Ovary (tissue), 9 donors: ENCODE results near the gene NUP210. TPM values are rescaled to one million over a fixed set of nuclear protein-coding genes. Genes with fewer than 3 reads are reported as not detected.

Experiments used
- DNase-seq, 5 donors: peaks; one replicate each; pipeline ENCODE4 v3.0.0-alpha.2; 2019 to 2020
- H3K27ac ChIP-seq, 2 donors: fragments of 200-600 bp; one replicate each; pipeline versions ENCODE4 v1.5.1 to v1.8.0; 2019 to 2022
- H3K27me3 ChIP-seq: fragments of 200-600 bp; one replicate; pipeline ENCODE4 v1.8.0; 2022
- H3K36me3 ChIP-seq: fragments of 200-600 bp; sonication (generic); one replicate; pipeline ENCODE4 v1.5.1; 2019
- H3K4me1 ChIP-seq: one replicate; pipeline ENCODE4 v1.8.1; 2013; ENCODE audit warnings: mild to moderate bottlenecking, moderate library complexity; ENCODE audit not compliant: insufficient read depth
- H3K4me3 ChIP-seq: fragments of 200-600 bp; sonication (generic); one replicate; pipeline ENCODE4 v1.5.1; 2017
- H3K9me3 ChIP-seq, 2 donors: fragments of 200-600 bp in 1 of 2; sonication (generic) in 1 of 2; one replicate each; pipeline versions ENCODE4 v1.5.1 to v1.8.1; 2013 to 2019; ENCODE audit warnings: mild to moderate bottlenecking in 1 of 2, moderate library complexity in 1 of 2
- EP300 ChIP-seq: sonication (generic); formaldehyde crosslinking; IDR thresholded peaks from one replicate; pipeline ENCODE4 v1.6.1; 2017; ENCODE audit warnings: antibody characterized with exemption
- POLR2A ChIP-seq: fragments of 450-650 bp; IDR thresholded peaks from one replicate; pipeline ENCODE4 v1.6.1; 2017; ENCODE audit warnings: antibody characterized with exemption, mild to moderate bottlenecking, moderate library complexity
- WGBS, 3 donors: extraction: QIAGEN DNeasy Blood & Tissue Kit in 1 of 3; methylation state at CpG; one replicate each; pipeline versions ENCODE4 v1.1.5 to v1.1.7; 2013 to 2017; 5-methylcytosine and 5-hydroxymethylcytosine counted together
- intact Hi-C, 4 donors: fragments of 100-400 bp; cut with DNase I; formaldehyde crosslinking; loops; one replicate each; pipeline versions ENCODE4 v1.11.0 to v1.15.1; 2022 to 2023
- polyA plus RNA-seq, 2 donors: library from polyadenylated mRNA; stranded (reverse); fragments of 200-250 nt in 1 of 2; fragments of 350-450 nt in 1 of 2; fragmentation: Illumina TruSeq in 1 of 2; extraction: RNeasy Lipid Tissue Mini Kit (QIAGEN cat#74804) in 1 of 2; gene quantifications; one replicate each; pipeline ENCODE4 v1.2.3, GENCODE V29; 2013 to 2014
- total RNA-seq, 7 donors: library from RNA; depleted of rRNA in 2 of 7; stranded (reverse); fragments of >200 nt in 2 of 7; fragmentation: NEBNext Ultra II Directional in 3 of 7; extraction: Animal tissue kit (Norgen Biotek cat#: 25700) in 3 of 7; gene quantifications; one replicate each; pipeline versions ENCODE4 v1.1.0 to v1.2.4, GENCODE V29; 2016 to 2023
- TF ChIP-seq, protein P1 (sequence below), 3 donors: fragments of 450-650 bp in 2 of 3; fragments of 200-600 bp in 1 of 3; IDR thresholded peaks; one replicate each; pipeline versions ENCODE4 v1.5.1 to v1.8.0; 2016 to 2022; ENCODE audit warnings: antibody characterized with exemption in 3 of 3, mild to moderate bottlenecking in 1 of 3
- donor health status: DM: no; HTN: no; CAD: no; lungs with moderate emphysema.
- donor health status: DM: no; HTN: no; CAD: no.
- donor health status: Bipolar disorder and iron deficiency.
- donor health status: DM: yes; HTN: yes; CAD: no.
- donor health status: DM: no; HTN: no; CAD: no.
- donor health status: DM: yes; HTN: yes; CAD: no.

Gene NUP210
- total and polyA plus RNA-seq, 9 donors, result 1.4 to 5.8 (median 3.2) TPM

DNA sequence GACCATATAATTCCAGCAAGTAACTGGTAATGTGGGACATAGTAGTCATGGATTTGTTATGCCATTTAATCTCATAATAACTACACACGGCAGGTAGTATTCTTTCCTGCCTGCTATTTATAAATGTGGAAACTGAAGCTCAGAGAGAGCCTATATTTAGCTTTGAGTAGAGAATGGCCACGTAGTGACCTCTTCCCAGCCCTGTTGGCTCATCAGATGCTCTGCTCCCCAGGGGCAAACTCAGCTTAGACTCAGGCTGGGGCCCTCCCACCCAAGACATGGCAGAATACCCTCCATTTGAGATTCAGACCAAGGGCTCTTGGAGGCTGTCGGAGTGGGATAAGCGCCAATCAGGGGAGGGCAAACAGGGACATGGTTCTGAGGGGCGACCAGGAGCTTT is 42.7 kb upstream of the NUP210 start:
- Histone ChIP-seq H3K27ac (no peak overlapping the region), H3K4me3 (no peak overlapping the region), H3K4me1 (no peaks in the 10 kb centered on the region), H3K27me3 (no peaks in the 10 kb centered on the region), H3K36me3 (no peaks in the 10 kb centered on the region), H3K9me3 (no peaks in the 10 kb centered on the region)
- no peak for DNase-seq
- intact Hi-C loops, result no loop called here
- TF ChIP-seq, protein P1, sequence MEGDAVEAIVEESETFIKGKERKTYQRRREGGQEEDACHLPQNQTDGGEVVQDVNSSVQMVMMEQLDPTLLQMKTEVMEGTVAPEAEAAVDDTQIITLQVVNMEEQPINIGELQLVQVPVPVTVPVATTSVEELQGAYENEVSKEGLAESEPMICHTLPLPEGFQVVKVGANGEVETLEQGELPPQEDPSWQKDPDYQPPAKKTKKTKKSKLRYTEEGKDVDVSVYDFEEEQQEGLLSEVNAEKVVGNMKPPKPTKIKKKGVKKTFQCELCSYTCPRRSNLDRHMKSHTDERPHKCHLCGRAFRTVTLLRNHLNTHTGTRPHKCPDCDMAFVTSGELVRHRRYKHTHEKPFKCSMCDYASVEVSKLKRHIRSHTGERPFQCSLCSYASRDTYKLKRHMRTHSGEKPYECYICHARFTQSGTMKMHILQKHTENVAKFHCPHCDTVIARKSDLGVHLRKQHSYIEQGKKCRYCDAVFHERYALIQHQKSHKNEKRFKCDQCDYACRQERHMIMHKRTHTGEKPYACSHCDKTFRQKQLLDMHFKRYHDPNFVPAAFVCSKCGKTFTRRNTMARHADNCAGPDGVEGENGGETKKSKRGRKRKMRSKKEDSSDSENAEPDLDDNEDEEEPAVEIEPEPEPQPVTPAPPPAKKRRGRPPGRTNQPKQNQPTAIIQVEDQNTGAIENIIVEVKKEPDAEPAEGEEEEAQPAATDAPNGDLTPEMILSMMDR (IDR thresholded peaks at IDR 0.05), result no peak
- TF ChIP-seq EP300, result no peak
- TF ChIP-seq POLR2A, result no peak
- 55 to 62% (median 61%) methylated on average over 5 of the region's 5 CpGs for WGBS, 3 donors

- Histone ChIP-seq H3K4me3 (no peak overlapping the region), H3K27ac (no peak overlapping the region), H3K4me1 (no peaks in the 10 kb centered on the region), H3K27me3 (no peaks in the 10 kb centered on the region), H3K9me3 (no peaks in the 10 kb centered on the region), H3K36me3 (no peaks in the 10 kb centered on the region)
- no peak for DNase-seq
- WGBS, 3 donors, result 76 to 80% (median 79%) methylated on average over 8 of the region's 8 CpGs
- TF ChIP-seq POLR2A (no peak), EP300 (no peak)
- TF ChIP-seq, protein P1 (IDR thresholded peaks at IDR 0.05), result no peak
- intact Hi-C loops, result no loop called here
Observed at GRCh38 chr3:13462125-13462629, 42.1 kb upstream of the NUP210 start.

GRCh38 chr3:13461169-13462124 is 41.3 kb upstream of the NUP210 start:
- H3K4me1 ChIP-seq, result no peaks in the 10 kb centered on the region
- WGBS, 3 donors, result 26 to 30% (median 26%) methylated on average over 14 of the region's 14 CpGs
- no peak overlapping the region for H3K4me3 ChIP-seq
- peak in 2 of 5 donors; percentile 40 to 56 for DNase-seq
- H3K27ac ChIP-seq, result no peak overlapping the region
- no peak for TF ChIP-seq EP300
- TF ChIP-seq, protein P1 (IDR thresholded peaks at IDR 0.05), result no peak
- no peak for TF ChIP-seq POLR2A
- intact Hi-C loops, result no loop called here
- no peaks in the 10 kb centered on the region for H3K9me3 ChIP-seq
- H3K36me3 ChIP-seq, result no peaks in the 10 kb centered on the region
- no peaks in the 10 kb centered on the region for H3K27me3 ChIP-seq

DNA sequence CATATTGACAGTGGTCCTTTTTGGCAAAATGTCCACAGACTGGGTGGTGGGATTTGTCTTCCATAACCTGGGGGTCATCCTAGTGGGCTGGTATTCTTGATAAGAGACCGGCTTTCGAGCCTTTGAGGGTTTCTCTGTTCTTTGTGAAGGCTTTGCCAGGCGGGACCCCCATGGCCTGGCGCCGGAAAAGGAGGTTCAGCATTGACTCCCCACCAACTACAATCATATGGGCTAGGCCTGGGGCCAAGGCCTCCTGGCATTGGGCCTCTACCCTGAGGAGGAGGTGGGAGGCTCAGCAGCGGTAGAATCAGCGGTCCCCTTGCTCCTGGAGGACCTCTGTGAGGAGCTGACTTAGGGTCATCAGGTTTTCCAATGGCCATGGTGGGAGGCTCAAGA is 40.2 kb upstream of the NUP210 start:
- Histone ChIP-seq H3K4me1 (no peaks in the 10 kb centered on the region), H3K36me3 (no peaks in the 10 kb centered on the region), H3K4me3 (no peak overlapping the region), H3K27ac (no peak overlapping the region), H3K9me3 (no peaks in the 10 kb centered on the region), H3K27me3 (no peaks in the 10 kb centered on the region)
- DNase-seq, result no peak
- TF ChIP-seq EP300, result no peak
- TF ChIP-seq POLR2A, result no peak
- TF ChIP-seq, protein P1 (IDR thresholded peaks at IDR 0.05), result no peak
- intact Hi-C loops, result no loop called here
- WGBS, 3 donors, result 88 to 96% (median 95%) methylated on average over 7 of the region's 7 CpGs
